ENCODE data around the gene TMEM115.

DNA sequence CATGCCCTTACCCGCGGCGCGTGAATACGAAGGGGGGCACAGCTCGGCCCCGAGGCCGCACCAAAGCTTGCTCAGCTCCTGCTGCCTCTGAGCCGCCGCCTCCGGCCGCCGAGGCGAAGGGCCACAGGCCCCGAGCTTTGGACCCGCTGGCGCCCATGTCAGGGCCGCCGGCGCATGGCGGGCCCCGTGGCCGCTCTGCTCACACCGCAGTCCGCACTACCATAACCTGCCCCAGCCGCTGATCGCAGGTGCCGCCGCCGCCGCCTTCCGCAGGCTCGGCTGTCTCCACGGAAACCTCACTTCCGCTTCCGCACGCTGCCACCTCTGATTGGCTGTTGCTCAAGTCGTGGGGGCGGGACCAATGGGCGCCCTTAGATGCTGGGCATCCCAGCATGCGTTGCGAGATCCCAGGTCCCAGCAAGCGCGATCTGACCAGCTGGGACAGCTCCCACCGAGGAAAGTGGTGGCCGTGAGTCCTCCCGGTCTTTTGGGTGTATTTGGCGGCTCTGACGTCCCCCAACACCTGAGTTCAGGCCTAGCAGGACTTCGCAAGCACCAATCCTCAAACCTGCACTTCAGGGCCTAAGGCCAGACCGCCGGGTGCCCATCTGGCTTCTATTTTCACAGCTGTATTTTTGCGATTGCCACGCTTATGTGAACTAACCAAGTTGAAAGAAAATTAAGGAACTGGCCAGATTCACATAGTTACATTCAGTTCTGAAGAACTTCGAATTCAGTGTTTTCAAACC is 31.2 kb downstream of the TMEM115 start, which contains the start of gene TUSC2:
- TF ChIP-seq, protein P1, sequence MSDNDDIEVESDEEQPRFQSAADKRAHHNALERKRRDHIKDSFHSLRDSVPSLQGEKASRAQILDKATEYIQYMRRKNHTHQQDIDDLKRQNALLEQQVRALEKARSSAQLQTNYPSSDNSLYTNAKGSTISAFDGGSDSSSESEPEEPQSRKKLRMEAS (IDR thresholded peaks at IDR 0.05; ENCODE audit: low read depth, low read length), result peak; percentile 56; the same call in 1 of the 2 replicates
- TF ChIP-seq, protein P2, sequence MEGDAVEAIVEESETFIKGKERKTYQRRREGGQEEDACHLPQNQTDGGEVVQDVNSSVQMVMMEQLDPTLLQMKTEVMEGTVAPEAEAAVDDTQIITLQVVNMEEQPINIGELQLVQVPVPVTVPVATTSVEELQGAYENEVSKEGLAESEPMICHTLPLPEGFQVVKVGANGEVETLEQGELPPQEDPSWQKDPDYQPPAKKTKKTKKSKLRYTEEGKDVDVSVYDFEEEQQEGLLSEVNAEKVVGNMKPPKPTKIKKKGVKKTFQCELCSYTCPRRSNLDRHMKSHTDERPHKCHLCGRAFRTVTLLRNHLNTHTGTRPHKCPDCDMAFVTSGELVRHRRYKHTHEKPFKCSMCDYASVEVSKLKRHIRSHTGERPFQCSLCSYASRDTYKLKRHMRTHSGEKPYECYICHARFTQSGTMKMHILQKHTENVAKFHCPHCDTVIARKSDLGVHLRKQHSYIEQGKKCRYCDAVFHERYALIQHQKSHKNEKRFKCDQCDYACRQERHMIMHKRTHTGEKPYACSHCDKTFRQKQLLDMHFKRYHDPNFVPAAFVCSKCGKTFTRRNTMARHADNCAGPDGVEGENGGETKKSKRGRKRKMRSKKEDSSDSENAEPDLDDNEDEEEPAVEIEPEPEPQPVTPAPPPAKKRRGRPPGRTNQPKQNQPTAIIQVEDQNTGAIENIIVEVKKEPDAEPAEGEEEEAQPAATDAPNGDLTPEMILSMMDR (IDR thresholded peaks at IDR 0.05; ENCODE audit: low read depth, low read length), result no peak

All from NB4 (cell line).